H9 (cell line): ENCODE results near the gene MSMO1. TPM values are rescaled to one million over a fixed set of nuclear protein-coding genes. Genes with fewer than 3 reads are reported as not detected.

Experiments
- DNase-seq: peaks from one replicate; pipeline ENCODE4 v3.0.0-alpha.2; 2017
- H2AFZ ChIP-seq: one replicate; pipeline ENCODE4 v1.6.1; 2013; ENCODE audit warnings: mild to moderate bottlenecking, low read length, control low read depth, moderate library complexity
- H2AK5ac ChIP-seq: 2 replicates; pipeline ENCODE4 v1.6.1; 2013; ENCODE audit warnings: low read length, control low read depth, mixed read lengths; ENCODE audit not compliant: insufficient read length
- H2BK120ac ChIP-seq: one replicate; pipeline ENCODE4 v1.6.1; 2013; ENCODE audit warnings: low read depth, mild to moderate bottlenecking, low read length, control low read depth, inconsistent platforms; ENCODE audit not compliant: poor library complexity, severe bottlenecking
- H2BK12ac ChIP-seq: 2 replicates; pipeline ENCODE4 v1.6.1; 2013; ENCODE audit warnings: low read length, control low read depth, mixed read lengths, low read depth; ENCODE audit not compliant: insufficient read length
- H2BK15ac ChIP-seq: 2 replicates; pipeline ENCODE4 v1.6.1; 2013; ENCODE audit warnings: low read depth, low read length, control low read depth
- H2BK20ac ChIP-seq: one replicate; pipeline ENCODE4 v1.6.1; 2013; ENCODE audit warnings: low read depth, mild to moderate bottlenecking, low read length, control low read depth, inconsistent platforms; ENCODE audit not compliant: poor library complexity, severe bottlenecking
- H2BK5ac ChIP-seq: 2 replicates; pipeline ENCODE4 v1.6.1; 2013; ENCODE audit warnings: low read length, control low read depth, mixed read lengths; ENCODE audit not compliant: insufficient read length
- H3K14ac ChIP-seq: 2 replicates; pipeline ENCODE4 v1.6.1; 2013; ENCODE audit warnings: low read length, control low read depth; ENCODE audit not compliant: insufficient read depth
- H3K18ac ChIP-seq: 2 replicates; pipeline ENCODE4 v1.6.1; 2013; ENCODE audit warnings: low read depth, mild to moderate bottlenecking, mixed read lengths, low read length, control low read depth; ENCODE audit not compliant: insufficient read length
- H3K23ac ChIP-seq: 2 replicates; pipeline ENCODE4 v1.6.1; 2013; ENCODE audit warnings: low read length, control low read depth, mixed read lengths, low read depth; ENCODE audit not compliant: insufficient read length
- H3K23me2 ChIP-seq: 2 replicates; pipeline ENCODE4 v1.6.1; 2013; ENCODE audit warnings: low read depth, mild to moderate bottlenecking, mixed read lengths, low read length, control low read depth; ENCODE audit not compliant: insufficient read length, poor library complexity, severe bottlenecking
- H3K27ac ChIP-seq: 2 replicates; pipeline ENCODE4 v1.5.1; 2013; ENCODE audit warnings: low read length, control low read depth, mixed read lengths, low read depth; ENCODE audit not compliant: insufficient read length
- H3K27me3 ChIP-seq: 2 replicates; pipeline ENCODE4 v1.6.1; 2013; ENCODE audit warnings: low read length, control low read depth, inconsistent platforms; ENCODE audit not compliant: insufficient read depth
- H3K4ac ChIP-seq: 2 replicates; pipeline ENCODE4 v1.6.1; 2013; ENCODE audit warnings: low read depth, mild to moderate bottlenecking, control low read depth, inconsistent platforms, low read length, moderate library complexity
- H3K4me1 ChIP-seq: 2 replicates; pipeline ENCODE4 v1.6.1; 2013; ENCODE audit warnings: low read length, control low read depth, inconsistent platforms; ENCODE audit not compliant: insufficient read depth
- H3K4me2 ChIP-seq: 2 replicates; pipeline ENCODE4 v1.6.1; 2013; ENCODE audit warnings: low read length, control low read depth, mixed read lengths; ENCODE audit not compliant: insufficient read length, insufficient read depth
- H3K56ac ChIP-seq: 2 replicates; pipeline ENCODE4 v1.6.1; 2013; ENCODE audit warnings: low read depth, mild to moderate bottlenecking, mixed read lengths, low read length, control low read depth; ENCODE audit not compliant: insufficient read length
- H3K79me1 ChIP-seq: 2 replicates; pipeline ENCODE4 v1.6.1; 2013; ENCODE audit warnings: low read depth, mild to moderate bottlenecking, moderate library complexity, low read length, control low read depth, inconsistent platforms; ENCODE audit not compliant: insufficient read depth, poor library complexity, severe bottlenecking
- H3K79me2 ChIP-seq: 2 replicates; pipeline ENCODE4 v1.6.1; 2013; ENCODE audit warnings: low read length, control low read depth, inconsistent platforms; ENCODE audit not compliant: insufficient read depth
- H3K9ac ChIP-seq: 2 replicates; pipeline ENCODE4 v1.6.1; 2013; ENCODE audit warnings: low read length, control low read depth, mixed read lengths; ENCODE audit not compliant: insufficient read length; ENCODE audit errors: extremely low read depth
- H3K9me3 ChIP-seq: one replicate; pipeline ENCODE4 v1.6.1; 2013; ENCODE audit warnings: low read depth, low read length, inconsistent platforms; ENCODE audit not compliant: control insufficient read depth
- H3T11ph ChIP-seq: one replicate; pipeline ENCODE4 v1.6.1; 2013; ENCODE audit warnings: mild to moderate bottlenecking, low read length, control low read depth, inconsistent platforms
- H4K20me1 ChIP-seq: one replicate; pipeline ENCODE4 v1.6.1; 2013; ENCODE audit not compliant: control insufficient read depth, insufficient read length, insufficient read depth
- H4K5ac ChIP-seq: 2 replicates; pipeline ENCODE4 v1.6.1; 2013; ENCODE audit warnings: low read depth, mild to moderate bottlenecking, mixed read lengths, low read length, control low read depth; ENCODE audit not compliant: insufficient read length
- H4K8ac ChIP-seq: replicated peaks from 2 replicates; pipeline ENCODE4 v1.6.1; 2013; ENCODE audit warnings: low read length, control low read depth, mixed read lengths, low read depth; ENCODE audit not compliant: insufficient read length
- H4K91ac ChIP-seq: 2 replicates; pipeline ENCODE4 v1.6.1; 2013; ENCODE audit warnings: low read depth, mild to moderate bottlenecking, moderate library complexity, mixed read lengths, low read length, control low read depth; ENCODE audit not compliant: insufficient read length
- H3K27ac Mint-ChIP-seq, 3 experiments: 2 replicates in 2 of 3; 3 replicates in 1 of 3; pipeline ENCODE4 v1.8.0; 2020 to 2021; ENCODE audit warnings: mixed read lengths in 3 of 3, mild to moderate bottlenecking in 1 of 3, moderate library complexity in 1 of 3
- H3K27me3 Mint-ChIP-seq: 2 replicates; pipeline ENCODE4 v1.8.0; 2021; ENCODE audit warnings: low read depth, mild to moderate bottlenecking, moderate library complexity, mixed read lengths
- H3K36me3 Mint-ChIP-seq, 3 experiments: 2 replicates in 2 of 3; 3 replicates in 1 of 3; pipeline ENCODE4 v1.8.0; 2020 to 2021; ENCODE audit warnings: low read depth in 3 of 3, mixed read lengths in 3 of 3; ENCODE audit not compliant: insufficient read depth in 1 of 3
- H3K4me1 Mint-ChIP-seq, 2 experiments: 2 replicates each; pipeline ENCODE4 v1.8.0; 2020; ENCODE audit warnings: mixed read lengths in 2 of 2
- H3K4me3 Mint-ChIP-seq, 2 experiments: 2 replicates in 1 of 2; 3 replicates in 1 of 2; pipeline ENCODE4 v1.8.0; 2020 to 2021; ENCODE audit warnings: mild to moderate bottlenecking in 2 of 2, mixed read lengths in 2 of 2, moderate library complexity in 1 of 2
- H3K9me3 Mint-ChIP-seq, 2 experiments: 2 replicates in 1 of 2; 3 replicates in 1 of 2; pipeline ENCODE4 v1.8.0; 2020; ENCODE audit warnings: mild to moderate bottlenecking in 2 of 2, mixed read lengths in 2 of 2, moderate library complexity in 1 of 2
- WGBS: extraction: QIAGEN DNeasy Blood & Tissue Kit; methylation state at CpG from one replicate; pipeline ENCODE4 v1.1.7; 2013; ENCODE audit warnings: missing lambda C conversion rate, low lambda C conversion rate, mixed read lengths; ENCODE audit not compliant: insufficient read length; ENCODE audit errors: extremely low coverage; 5-methylcytosine and 5-hydroxymethylcytosine counted together
- total RNA-seq: library from RNA; stranded (reverse); gene quantifications from 2 replicates; pipeline ENCODE4 v1.2.1, GENCODE V29; 2021
- TF ChIP-seq, protein P1 (sequence below): fragments of 200-600 bp; sonication (generic); conservative IDR thresholded peaks from 3 replicates; pipeline ENCODE4 v1.8.0; 2021; ENCODE audit warnings: antibody characterized with exemption, mild to moderate bottlenecking

MSMO1 gene
- total RNA-seq, 1 experiment from 2014 or later = 79.3 TPM

DNA sequence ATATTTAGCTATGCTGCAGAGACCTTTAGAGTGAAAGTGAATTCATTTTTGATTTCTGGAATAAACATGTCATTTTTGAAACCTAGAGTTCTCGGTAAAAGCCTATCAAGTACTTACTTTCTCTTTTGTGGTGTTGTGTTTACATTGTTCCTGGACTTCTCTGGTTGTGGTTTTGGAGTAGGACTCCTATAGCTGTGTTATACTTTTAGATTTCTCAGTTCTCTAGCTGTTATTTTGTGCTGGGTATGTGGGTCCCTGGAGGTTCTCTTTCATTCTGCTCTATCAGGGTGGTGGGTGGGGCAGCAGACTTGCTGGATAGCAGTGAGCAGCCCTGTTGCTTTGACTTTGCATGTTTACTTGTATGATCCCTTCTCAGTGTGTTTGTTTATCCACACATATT, 25.6 kb upstream of the MSMO1 start:
- Mint-ChIP-seq H3K9me3 (no peaks in the 10 kb centered on the region), H3K27me3 (no peaks in the 10 kb centered on the region), H3K36me3 (peaks cover 2 to 11% (median 4%) of the 10 kb centered on the region in 3 experiments; a peak in 4 of 7 replicates), H3K4me3 (no peak overlapping the region), H3K4me1 (no peaks in the 10 kb centered on the region), H3K27ac (no peak overlapping the region; a peak in 1 of 7 replicates)
- Histone ChIP-seq H3K79me2 (no peaks in the 10 kb centered on the region), H2BK5ac (no peak overlapping the region), H2BK12ac (no peak overlapping the region), H3K23me2 (no peaks in the 10 kb centered on the region), H4K91ac (no peak overlapping the region), H2AFZ (no peak overlapping the region), H4K5ac (no peak overlapping the region), H2BK20ac (no peak overlapping the region), H2BK120ac (no peak overlapping the region), H3K4me2 (no peak overlapping the region), H3K4ac (no peak overlapping the region), H3K9me3 (no peaks in the 10 kb centered on the region), H2AK5ac (no peak overlapping the region), H4K20me1 (no peaks in the 10 kb centered on the region), H3K18ac (no peak overlapping the region), H3T11ph (no peak overlapping the region), H3K4me1 (no peaks in the 10 kb centered on the region), H3K27me3 (no peaks in the 10 kb centered on the region), H3K27ac (no peak overlapping the region), H3K56ac (no peak overlapping the region), H4K8ac (no peak overlapping the region), H3K9ac (no peak overlapping the region), H2BK15ac (no peak overlapping the region), H3K14ac (no peak overlapping the region), H3K79me1 (no peaks in the 10 kb centered on the region), H3K23ac (no peak overlapping the region)
- no peak for DNase-seq
- WGBS = no CpG with 5 or more reads among the region's 1 CpG
- TF ChIP-seq, protein P1, sequence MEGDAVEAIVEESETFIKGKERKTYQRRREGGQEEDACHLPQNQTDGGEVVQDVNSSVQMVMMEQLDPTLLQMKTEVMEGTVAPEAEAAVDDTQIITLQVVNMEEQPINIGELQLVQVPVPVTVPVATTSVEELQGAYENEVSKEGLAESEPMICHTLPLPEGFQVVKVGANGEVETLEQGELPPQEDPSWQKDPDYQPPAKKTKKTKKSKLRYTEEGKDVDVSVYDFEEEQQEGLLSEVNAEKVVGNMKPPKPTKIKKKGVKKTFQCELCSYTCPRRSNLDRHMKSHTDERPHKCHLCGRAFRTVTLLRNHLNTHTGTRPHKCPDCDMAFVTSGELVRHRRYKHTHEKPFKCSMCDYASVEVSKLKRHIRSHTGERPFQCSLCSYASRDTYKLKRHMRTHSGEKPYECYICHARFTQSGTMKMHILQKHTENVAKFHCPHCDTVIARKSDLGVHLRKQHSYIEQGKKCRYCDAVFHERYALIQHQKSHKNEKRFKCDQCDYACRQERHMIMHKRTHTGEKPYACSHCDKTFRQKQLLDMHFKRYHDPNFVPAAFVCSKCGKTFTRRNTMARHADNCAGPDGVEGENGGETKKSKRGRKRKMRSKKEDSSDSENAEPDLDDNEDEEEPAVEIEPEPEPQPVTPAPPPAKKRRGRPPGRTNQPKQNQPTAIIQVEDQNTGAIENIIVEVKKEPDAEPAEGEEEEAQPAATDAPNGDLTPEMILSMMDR = no peak
